Measurements from ENCODE around the gene OR4E2.

Gene OR4E2

DNA sequence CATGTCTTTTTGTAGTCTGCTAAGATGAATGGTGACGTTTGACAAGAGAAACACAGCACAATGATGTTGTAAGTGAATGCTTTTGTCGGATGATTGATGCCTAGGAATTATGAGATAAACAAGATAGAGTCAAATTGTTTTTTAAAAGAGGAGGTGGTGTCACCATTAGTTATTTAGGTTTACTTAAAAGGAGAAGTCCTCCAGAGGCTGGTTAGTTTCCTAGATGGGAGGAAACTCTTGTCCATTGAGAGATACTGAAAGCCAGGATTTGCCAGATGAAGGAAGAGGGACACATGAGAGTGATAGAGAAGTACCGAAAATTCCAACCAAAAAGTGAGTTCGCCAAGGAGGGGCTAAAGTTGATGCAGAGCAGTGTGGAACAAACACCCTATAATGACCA lies 18.8 kb upstream of the OR4E2 start, which contains the start of gene OR10G2:
Gene OR10G2, minus strand, starts transcription at position 101 of the 400 bp plus-strand sequence. Its CDS starts 98 bp downstream, at position 3.
- no peaks in the 10 kb centered on the region for H3K9me3 ChIP-seq (ENCODE audit: low read length)
- no peaks in the 10 kb centered on the region for H3K79me2 ChIP-seq (ENCODE audit: insufficient read depth, low read length)
- H3K27me3 ChIP-seq (ENCODE audit: insufficient read depth, low read length): no peaks in the 10 kb centered on the region
- H3K4me2 ChIP-seq (ENCODE audit: low read length): no peak within 1 kb of the TSS
- H3K36me3 ChIP-seq (ENCODE audit: insufficient read depth, low read length): no peaks in the 10 kb centered on the region
- H3K9ac ChIP-seq (ENCODE audit: low read length): no peak within 1 kb of the TSS
- no peak within 1 kb of the TSS for H2AFZ ChIP-seq (ENCODE audit: low read length)
- H3K4me3 ChIP-seq (ENCODE audit: low read depth, low read length, poor library complexity, severe bottlenecking): no peak within 1 kb of the TSS
- H4K20me1 ChIP-seq (ENCODE audit: insufficient read depth, low read length): no peaks in the 10 kb centered on the region
- H3K9me2 ChIP-seq (ENCODE audit: low read depth, low read length): no peaks in the 10 kb centered on the region
- TF ChIP-seq EZH2 (IDR thresholded peaks at IDR 0.05; ENCODE audit: borderline replicate concordance, low read length): no peak
- TF ChIP-seq, protein P1, sequence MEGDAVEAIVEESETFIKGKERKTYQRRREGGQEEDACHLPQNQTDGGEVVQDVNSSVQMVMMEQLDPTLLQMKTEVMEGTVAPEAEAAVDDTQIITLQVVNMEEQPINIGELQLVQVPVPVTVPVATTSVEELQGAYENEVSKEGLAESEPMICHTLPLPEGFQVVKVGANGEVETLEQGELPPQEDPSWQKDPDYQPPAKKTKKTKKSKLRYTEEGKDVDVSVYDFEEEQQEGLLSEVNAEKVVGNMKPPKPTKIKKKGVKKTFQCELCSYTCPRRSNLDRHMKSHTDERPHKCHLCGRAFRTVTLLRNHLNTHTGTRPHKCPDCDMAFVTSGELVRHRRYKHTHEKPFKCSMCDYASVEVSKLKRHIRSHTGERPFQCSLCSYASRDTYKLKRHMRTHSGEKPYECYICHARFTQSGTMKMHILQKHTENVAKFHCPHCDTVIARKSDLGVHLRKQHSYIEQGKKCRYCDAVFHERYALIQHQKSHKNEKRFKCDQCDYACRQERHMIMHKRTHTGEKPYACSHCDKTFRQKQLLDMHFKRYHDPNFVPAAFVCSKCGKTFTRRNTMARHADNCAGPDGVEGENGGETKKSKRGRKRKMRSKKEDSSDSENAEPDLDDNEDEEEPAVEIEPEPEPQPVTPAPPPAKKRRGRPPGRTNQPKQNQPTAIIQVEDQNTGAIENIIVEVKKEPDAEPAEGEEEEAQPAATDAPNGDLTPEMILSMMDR (IDR thresholded peaks at IDR 0.05; ENCODE audit: low read length): no peak
- H3K27ac ChIP-seq (ENCODE audit: low read depth, low read length, poor library complexity, severe bottlenecking): no peak within 1 kb of the TSS
- H3K4me1 ChIP-seq (ENCODE audit: insufficient read depth, low read length, severe bottlenecking): no peaks in the 10 kb centered on the region
- no peaks in the 10 kb centered on the region for H3F3A ChIP-seq (ENCODE audit: insufficient read depth, low read length)

DNA sequence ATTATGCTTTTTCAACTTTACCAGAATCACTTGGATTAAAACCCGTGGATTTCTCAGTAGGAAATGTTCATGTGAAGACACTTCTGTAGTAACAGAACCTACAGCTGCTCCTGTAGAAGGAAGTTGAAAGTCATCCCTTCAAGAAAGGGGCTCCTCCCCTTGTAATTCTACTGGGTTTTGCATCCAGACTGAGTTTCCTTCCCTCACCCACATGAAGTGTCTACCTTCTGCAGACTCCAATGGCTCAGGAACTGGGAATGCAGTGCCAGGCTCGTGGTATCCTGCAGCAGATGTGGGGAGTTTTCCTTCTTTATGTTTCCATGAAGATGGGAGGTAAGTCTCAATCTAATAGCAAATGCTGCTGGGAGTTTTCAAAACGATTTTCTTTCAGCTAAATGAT lies 11.0 kb upstream of the OR4E2 start:
- Histone ChIP-seq H3K4me2 (ENCODE audit: low read length) (no peak overlapping the region), H2AFZ (ENCODE audit: low read length) (no peak overlapping the region), H3K79me2 (ENCODE audit: insufficient read depth, low read length) (no peaks in the 10 kb centered on the region), H3K9ac (ENCODE audit: low read length) (no peak overlapping the region), H3K36me3 (ENCODE audit: insufficient read depth, low read length) (no peaks in the 10 kb centered on the region), H3K9me3 (ENCODE audit: low read length) (no peaks in the 10 kb centered on the region), H3K27ac (ENCODE audit: low read depth, low read length, poor library complexity, severe bottlenecking) (no peak overlapping the region), H3K4me3 (ENCODE audit: low read depth, low read length, poor library complexity, severe bottlenecking) (no peak overlapping the region), H3K4me1 (ENCODE audit: insufficient read depth, low read length, severe bottlenecking) (no peaks in the 10 kb centered on the region), H3K27me3 (ENCODE audit: insufficient read depth, low read length) (no peaks in the 10 kb centered on the region), H4K20me1 (ENCODE audit: insufficient read depth, low read length) (no peaks in the 10 kb centered on the region), H3F3A (ENCODE audit: insufficient read depth, low read length) (no peaks in the 10 kb centered on the region), H3K9me2 (ENCODE audit: low read depth, low read length) (no peaks in the 10 kb centered on the region)
- TF ChIP-seq EZH2 (IDR thresholded peaks at IDR 0.05; ENCODE audit: borderline replicate concordance, low read length): no peak
- TF ChIP-seq, protein P1 (IDR thresholded peaks at IDR 0.05; ENCODE audit: low read length): no peak

DNA sequence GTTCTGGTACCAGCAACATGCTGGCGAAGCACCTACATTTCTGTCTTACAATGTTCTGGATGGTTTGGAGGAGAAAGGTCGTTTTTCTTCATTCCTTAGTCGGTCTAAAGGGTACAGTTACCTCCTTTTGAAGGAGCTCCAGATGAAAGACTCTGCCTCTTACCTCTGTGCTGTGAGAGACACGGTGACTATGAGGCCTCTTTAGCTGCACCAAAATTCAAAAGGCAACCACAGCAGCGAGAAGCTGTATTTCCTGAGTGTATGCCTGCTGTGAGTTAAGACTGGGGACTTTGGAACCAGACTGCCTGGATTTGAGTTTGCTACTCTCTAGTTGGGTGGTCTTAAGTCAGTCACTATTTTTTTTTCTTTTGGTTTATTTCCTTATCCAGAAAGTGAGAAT lies 10.2 kb upstream of the OR4E2 start:
- Histone ChIP-seq H4K20me1 (ENCODE audit: insufficient read depth, low read length) (no peaks in the 10 kb centered on the region), H3K9me2 (ENCODE audit: low read depth, low read length) (no peaks in the 10 kb centered on the region), H3K4me2 (ENCODE audit: low read length) (no peak overlapping the region), H3K36me3 (ENCODE audit: insufficient read depth, low read length) (no peaks in the 10 kb centered on the region), H2AFZ (ENCODE audit: low read length) (no peak overlapping the region), H3K4me3 (ENCODE audit: low read depth, low read length, poor library complexity, severe bottlenecking) (no peak overlapping the region), H3K79me2 (ENCODE audit: insufficient read depth, low read length) (no peaks in the 10 kb centered on the region), H3K27ac (ENCODE audit: low read depth, low read length, poor library complexity, severe bottlenecking) (no peak overlapping the region), H3K9ac (ENCODE audit: low read length) (no peak overlapping the region), H3F3A (ENCODE audit: insufficient read depth, low read length) (no peaks in the 10 kb centered on the region), H3K4me1 (ENCODE audit: insufficient read depth, low read length, severe bottlenecking) (no peaks in the 10 kb centered on the region), H3K9me3 (ENCODE audit: low read length) (no peaks in the 10 kb centered on the region), H3K27me3 (ENCODE audit: insufficient read depth, low read length) (no peaks in the 10 kb centered on the region)
- TF ChIP-seq, protein P1 (IDR thresholded peaks at IDR 0.05; ENCODE audit: low read length): no peak
- no peak for TF ChIP-seq EZH2 (IDR thresholded peaks at IDR 0.05; ENCODE audit: borderline replicate concordance, low read length)
